ENCODE results near the gene ITGB6.

DNA sequence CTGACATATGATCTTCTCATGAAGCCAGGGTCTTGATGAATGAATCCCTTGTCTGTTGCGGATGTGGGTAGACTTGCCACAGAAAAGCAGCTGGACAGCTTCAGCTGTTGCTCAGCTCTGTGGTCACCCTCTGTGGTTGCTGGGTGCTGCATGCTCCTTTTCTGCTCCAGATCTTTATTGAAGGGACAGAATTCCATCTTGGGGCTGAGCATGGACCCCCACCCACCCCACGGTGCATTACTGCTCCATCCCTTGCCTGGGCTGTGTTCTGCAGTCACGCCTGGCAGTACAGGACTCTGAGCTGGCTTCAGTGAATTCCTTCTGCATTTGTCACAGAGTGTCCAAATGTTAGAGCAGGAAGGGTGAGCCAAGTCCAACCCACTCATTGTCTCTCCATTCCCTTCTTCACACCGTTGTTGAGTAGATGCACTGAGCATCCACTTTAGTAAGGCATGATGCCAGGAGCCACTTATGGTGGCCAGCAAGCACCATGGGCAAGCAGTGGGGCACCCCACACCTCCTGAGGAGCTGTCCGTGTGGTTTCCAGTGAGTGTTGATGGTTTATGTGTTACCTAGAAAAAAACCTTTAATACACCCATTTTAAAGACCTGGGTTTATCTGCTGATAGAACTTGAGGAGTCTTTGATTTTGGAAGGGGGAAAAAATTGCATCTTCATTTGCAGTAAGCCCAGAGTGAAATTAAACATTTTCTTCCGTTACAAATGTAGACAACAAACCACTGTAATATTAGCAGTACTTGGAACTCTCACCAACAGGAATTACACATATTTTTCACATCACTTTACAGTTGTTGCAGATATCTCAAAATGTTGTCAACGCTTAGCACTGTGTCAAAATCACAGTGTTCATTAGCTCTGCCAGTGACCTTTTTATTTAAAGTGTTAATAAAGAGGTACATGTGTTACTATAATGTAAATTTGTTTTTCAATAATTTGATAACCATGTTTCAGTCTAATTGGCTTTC, 14.7 kb upstream of the ITGB6 start:
- TF ChIP-seq, protein P1, sequence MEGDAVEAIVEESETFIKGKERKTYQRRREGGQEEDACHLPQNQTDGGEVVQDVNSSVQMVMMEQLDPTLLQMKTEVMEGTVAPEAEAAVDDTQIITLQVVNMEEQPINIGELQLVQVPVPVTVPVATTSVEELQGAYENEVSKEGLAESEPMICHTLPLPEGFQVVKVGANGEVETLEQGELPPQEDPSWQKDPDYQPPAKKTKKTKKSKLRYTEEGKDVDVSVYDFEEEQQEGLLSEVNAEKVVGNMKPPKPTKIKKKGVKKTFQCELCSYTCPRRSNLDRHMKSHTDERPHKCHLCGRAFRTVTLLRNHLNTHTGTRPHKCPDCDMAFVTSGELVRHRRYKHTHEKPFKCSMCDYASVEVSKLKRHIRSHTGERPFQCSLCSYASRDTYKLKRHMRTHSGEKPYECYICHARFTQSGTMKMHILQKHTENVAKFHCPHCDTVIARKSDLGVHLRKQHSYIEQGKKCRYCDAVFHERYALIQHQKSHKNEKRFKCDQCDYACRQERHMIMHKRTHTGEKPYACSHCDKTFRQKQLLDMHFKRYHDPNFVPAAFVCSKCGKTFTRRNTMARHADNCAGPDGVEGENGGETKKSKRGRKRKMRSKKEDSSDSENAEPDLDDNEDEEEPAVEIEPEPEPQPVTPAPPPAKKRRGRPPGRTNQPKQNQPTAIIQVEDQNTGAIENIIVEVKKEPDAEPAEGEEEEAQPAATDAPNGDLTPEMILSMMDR (IDR thresholded peaks at IDR 0.05), result no peak
- TF ChIP-seq ZFX (IDR thresholded peaks at IDR 0.05; ENCODE audit: borderline replicate concordance), result no peak
